Activated T-helper 17 cell treated with anti-CD3 and anti-CD28 coated beads, Interleukin-2, amount 50 U/mL, for 72 hours (primary cell): ENCODE data around the gene MSRB1. TPM values are rescaled to one million over a fixed set of nuclear protein-coding genes. Genes with fewer than 3 reads are reported as not detected.
"Not testable (repeated sequence)": the region's sequence is repeated elsewhere in the genome, so short reads cannot be mapped to it uniquely, and the experiment has no call there.

Experiments
- ATAC-seq: fragments of 150-1000 bp; cut with Tn5 transposase; replicated peaks from 2 replicates; pipeline ENCODE4 v1.10.0; 2021; ENCODE audit warnings: mild to moderate bottlenecking, moderate library complexity
- H3K27ac Mint-ChIP-seq: one replicate; pipeline ENCODE4 v1.8.0; 2022; ENCODE audit warnings: mixed read lengths
- H3K27me3 Mint-ChIP-seq: one replicate; pipeline ENCODE4 v1.8.0; 2022; ENCODE audit warnings: mixed read lengths
- H3K36me3 Mint-ChIP-seq: one replicate; pipeline ENCODE4 v1.8.0; 2022; ENCODE audit warnings: low read depth, mild to moderate bottlenecking, mixed read lengths
- H3K4me1 Mint-ChIP-seq: one replicate; pipeline ENCODE4 v1.8.0; 2022; ENCODE audit warnings: mixed read lengths
- H3K4me3 Mint-ChIP-seq: one replicate; pipeline ENCODE4 v1.8.0; 2022; ENCODE audit warnings: mild to moderate bottlenecking, mixed read lengths
- H3K9me3 Mint-ChIP-seq: one replicate; pipeline ENCODE4 v1.8.0; 2022; ENCODE audit warnings: mixed read lengths
- total RNA-seq, 2 donors: library from RNA; stranded (reverse); gene quantifications; one replicate each; pipeline ENCODE4 v1.2.3, GENCODE V29; 2022

The MSRB1 gene
- total RNA-seq, 2 donors from 2014 or later, result 31.5 to 34.3 TPM

DNA sequence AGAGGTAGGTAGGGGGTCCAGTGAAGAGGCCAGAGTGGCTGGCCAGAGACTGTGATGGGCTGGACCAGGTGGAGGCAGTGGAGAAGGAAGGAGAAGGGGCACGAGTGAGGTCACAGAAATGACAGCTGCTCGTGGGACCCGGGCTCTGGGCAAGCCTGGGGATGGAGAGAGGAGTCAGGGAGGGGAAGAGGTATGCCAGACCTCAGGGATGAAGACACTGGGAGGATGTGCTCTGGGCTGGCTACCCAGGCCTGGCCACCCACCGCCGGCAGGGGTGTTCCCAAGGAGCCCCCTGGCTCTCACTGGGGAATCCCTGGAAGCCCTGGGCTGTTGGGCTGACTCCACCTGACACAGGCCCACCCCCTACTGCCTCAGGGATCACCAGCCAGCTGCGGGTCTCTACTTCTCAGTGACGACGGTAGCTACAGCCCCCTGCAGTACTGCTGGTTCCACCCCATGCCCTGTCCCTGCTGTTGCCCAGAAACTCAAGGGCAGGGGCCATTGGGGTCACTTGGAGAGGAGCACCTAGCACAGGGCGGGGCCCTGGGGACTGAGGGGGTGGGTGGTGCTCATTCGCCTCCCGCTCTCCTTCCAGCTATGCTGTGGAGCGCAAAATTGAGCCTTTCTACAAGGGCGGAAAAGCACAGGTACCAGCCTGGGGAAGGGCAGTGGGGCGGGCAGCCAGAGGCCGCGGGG lies 30.6 kb upstream of the MSRB1 start:
- Mint-ChIP-seq H3K27ac (no peak overlapping the region), H3K9me3 (no peaks in the 10 kb centered on the region), H3K4me1 (peaks cover 17% of the 10 kb centered on the region), H3K36me3 (peaks cover 57% of the 10 kb centered on the region), H3K27me3 (no peaks in the 10 kb centered on the region), H3K4me3 (peak overlapping the region; percentile 100)
- no peak for ATAC-seq

GRCh38 chr16:1972490-1972877 lies 29.5 kb upstream of the MSRB1 start:
- no peak for ATAC-seq
- Mint-ChIP-seq H3K4me3 (peak overlapping the region; percentile 100), H3K4me1 (peaks cover 17% of the 10 kb centered on the region), H3K9me3 (no peaks in the 10 kb centered on the region), H3K27ac (peak overlapping the region; percentile 83), H3K36me3 (peaks cover 49% of the 10 kb centered on the region), H3K27me3 (no peaks in the 10 kb centered on the region)

- no peaks in the 10 kb centered on the region for H3K27me3 Mint-ChIP-seq
- peaks cover 17% of the 10 kb centered on the region for H3K4me1 Mint-ChIP-seq
- H3K4me3 Mint-ChIP-seq, result peak within 1 kb of the TSS; percentile 100
- peak within 1 kb of the TSS; percentile 100 for H3K27ac Mint-ChIP-seq
- H3K36me3 Mint-ChIP-seq, result peaks cover 48% of the 10 kb centered on the region
- no peaks in the 10 kb centered on the region for H3K9me3 Mint-ChIP-seq
- peak; percentile 98 for ATAC-seq
Measured at GRCh38 chr16:1971796-1972489, 28.9 kb upstream of the MSRB1 start, which contains the start of gene TBL3. TSS of gene TBL3 (plus strand) at chr16:1972053. CDS start at chr16:1972165, 112 bp downstream.

DNA sequence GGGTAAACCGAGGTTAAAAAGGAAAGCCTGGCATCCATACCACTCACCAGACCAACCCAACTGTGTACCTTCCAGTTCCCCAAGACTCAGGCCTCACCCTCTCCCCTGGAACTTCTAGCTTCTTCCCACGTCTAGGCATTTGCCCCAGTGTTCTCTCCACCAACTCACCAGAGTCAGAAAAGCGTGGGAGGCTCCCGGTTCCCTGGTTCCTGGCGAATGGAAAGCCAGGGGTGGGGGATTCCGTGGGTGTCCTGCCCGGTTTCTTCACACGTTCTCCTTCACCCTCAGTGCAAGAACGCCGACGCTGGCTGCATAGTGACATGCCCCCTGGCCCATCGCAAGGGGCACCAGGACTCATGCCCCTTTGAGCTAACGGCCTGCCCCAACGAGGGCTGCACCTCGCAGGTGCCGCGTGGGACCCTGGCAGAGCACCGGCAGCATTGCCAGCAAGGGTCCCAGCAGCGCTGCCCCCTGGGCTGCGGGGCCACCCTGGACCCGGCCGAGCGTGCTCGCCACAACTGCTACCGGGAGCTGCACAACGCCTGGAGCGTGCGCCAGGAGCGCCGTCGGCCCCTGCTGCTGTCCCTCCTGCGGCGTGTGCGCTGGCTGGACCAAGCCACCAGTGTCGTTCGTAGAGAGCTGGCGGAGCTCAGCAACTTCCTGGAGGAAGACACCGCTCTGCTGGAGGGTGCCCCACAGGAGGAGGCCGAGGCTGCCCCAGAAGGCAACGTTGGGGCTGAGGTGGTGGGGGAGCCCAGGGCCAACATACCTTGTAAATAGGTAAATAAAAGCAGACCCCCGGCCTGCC lies 25.4 kb upstream of the MSRB1 start:
- H3K27me3 Mint-ChIP-seq, result no peaks in the 10 kb centered on the region
- H3K9me3 Mint-ChIP-seq, result no peaks in the 10 kb centered on the region
- no peak for ATAC-seq
- H3K4me3 Mint-ChIP-seq, result no peak overlapping the region
- H3K4me1 Mint-ChIP-seq, result peaks cover 21% of the 10 kb centered on the region
- no peak overlapping the region for H3K27ac Mint-ChIP-seq
- peaks cover 50% of the 10 kb centered on the region for H3K36me3 Mint-ChIP-seq

- ATAC-seq, result no peak
- H3K27ac Mint-ChIP-seq, result peak within 1 kb of the TSS; percentile 84
- H3K4me1 Mint-ChIP-seq, result peaks cover 11% of the 10 kb centered on the region
- H3K9me3 Mint-ChIP-seq, result no peaks in the 10 kb centered on the region
- H3K27me3 Mint-ChIP-seq, result no peaks in the 10 kb centered on the region
- H3K4me3 Mint-ChIP-seq, result peak within 1 kb of the TSS; percentile 89
- peaks cover 55% of the 10 kb centered on the region for H3K36me3 Mint-ChIP-seq
Measured at GRCh38 chr16:1966460-1966859, 23.5 kb upstream of the MSRB1 start, which contains the start of gene RNF151. TSS of gene RNF151 (plus strand) at chr16:1966856. CDS start at chr16:1966882, 26 bp downstream.

DNA sequence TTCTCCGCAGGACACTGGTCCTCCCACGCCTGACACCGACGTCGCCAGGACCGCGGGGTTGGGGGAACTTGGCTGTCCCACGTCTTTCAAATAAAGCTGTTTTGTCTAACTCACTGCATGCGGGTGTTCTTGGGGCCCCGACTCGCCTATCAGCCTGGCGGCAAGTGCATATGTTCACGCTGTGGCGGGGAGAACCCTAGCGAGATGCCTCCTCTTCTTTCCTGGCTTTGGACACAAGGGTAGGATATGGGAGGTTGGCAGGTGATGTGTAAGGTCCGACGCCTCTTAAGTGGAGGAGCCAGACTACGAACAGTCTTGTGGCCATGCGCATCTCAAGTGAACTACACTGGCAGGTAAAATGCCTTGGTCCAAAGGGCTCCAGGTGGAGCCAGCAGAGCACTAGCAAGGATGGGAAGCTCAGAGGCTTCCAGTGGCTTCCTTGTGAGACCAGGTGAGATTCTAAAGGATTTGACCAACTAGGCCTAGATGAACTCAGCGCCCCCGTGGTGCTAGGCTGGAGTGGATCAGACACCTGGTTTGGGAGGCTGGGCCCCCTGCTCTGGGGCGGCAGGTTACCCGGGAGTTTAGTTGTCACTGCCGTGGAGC lies 22.5 kb upstream of the MSRB1 start:
- Mint-ChIP-seq H3K4me3 (peak overlapping the region; percentile 89), H3K4me1 (peaks cover 12% of the 10 kb centered on the region), H3K36me3 (peaks cover 62% of the 10 kb centered on the region), H3K27ac (peak overlapping the region; percentile 84), H3K9me3 (no peaks in the 10 kb centered on the region), H3K27me3 (no peaks in the 10 kb centered on the region)
- no peak for ATAC-seq

DNA sequence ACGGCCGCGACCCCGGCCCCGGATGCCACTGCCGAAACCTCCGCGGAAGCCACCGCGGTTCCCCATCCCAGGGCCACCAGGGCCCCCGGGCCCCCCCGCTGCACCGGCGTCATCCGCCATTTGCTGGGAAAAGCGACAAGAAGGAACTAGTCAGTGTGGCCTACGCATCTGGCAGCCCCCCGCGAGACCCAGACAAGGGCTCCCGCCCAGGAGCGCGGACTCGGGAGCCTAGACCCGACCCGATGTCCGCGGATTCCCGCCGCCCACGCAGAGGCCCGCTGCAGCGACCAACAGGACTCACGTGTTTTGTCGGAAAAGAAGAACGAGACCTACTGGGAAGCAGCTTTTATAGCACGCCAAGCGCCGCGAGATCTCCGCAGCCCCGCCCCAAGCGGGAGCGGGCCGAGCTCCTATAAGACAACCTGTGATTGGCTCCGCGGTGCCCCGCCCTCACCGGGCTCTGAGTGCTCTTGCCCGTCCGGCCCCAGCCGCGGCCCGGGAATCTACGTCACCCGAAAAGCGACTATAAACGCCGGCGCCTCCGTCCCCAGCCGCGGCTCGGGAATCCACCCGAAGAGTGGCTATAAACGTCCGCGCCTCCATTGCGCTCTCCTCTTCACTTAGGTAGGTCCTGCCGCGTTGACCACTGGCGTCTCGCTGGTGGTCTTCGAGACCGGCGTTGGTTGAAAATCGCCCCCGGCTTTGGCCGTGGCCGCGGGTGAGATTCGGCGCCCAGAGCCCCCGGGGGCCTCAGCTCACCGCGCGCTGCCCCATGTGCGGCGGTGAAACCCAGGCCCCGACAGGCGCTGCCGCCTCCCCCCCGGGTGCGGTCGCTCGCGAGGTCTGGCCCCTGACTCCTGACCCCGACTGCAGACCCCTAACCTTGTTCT lies 21.8 kb upstream of the MSRB1 start, which contains the start of gene RPS2:
Gene RPS2 (minus strand): TSS at position 321 of the 890 bp plus-strand sequence. CDS start 201 bp downstream, at position 120.
- H3K4me3 Mint-ChIP-seq, result peak within 1 kb of the TSS; percentile 89
- H3K27ac Mint-ChIP-seq, result peak within 1 kb of the TSS; percentile 84
- H3K4me1 Mint-ChIP-seq, result peaks cover 14% of the 10 kb centered on the region
- H3K36me3 Mint-ChIP-seq, result peaks cover 70% of the 10 kb centered on the region
- no peaks in the 10 kb centered on the region for H3K27me3 Mint-ChIP-seq
- no peaks in the 10 kb centered on the region for H3K9me3 Mint-ChIP-seq
- peak; percentile 96 for ATAC-seq

- Mint-ChIP-seq H3K27ac (peak overlapping the region; percentile 84), H3K4me3 (peak overlapping the region; percentile 89), H3K27me3 (no peaks in the 10 kb centered on the region), H3K4me1 (peaks cover 14% of the 10 kb centered on the region), H3K36me3 (peaks cover 71% of the 10 kb centered on the region), H3K9me3 (no peaks in the 10 kb centered on the region)
- ATAC-seq, result peak; percentile 23
Measured at GRCh38 chr16:1963806-1964505, 21.0 kb upstream of the MSRB1 start.

- Mint-ChIP-seq H3K4me3 (peak overlapping the region; percentile 89), H3K4me1 (peaks cover 14% of the 10 kb centered on the region)
Measured at GRCh38 chr16:1962161-1963153, 19.5 kb upstream of the MSRB1 start.

DNA sequence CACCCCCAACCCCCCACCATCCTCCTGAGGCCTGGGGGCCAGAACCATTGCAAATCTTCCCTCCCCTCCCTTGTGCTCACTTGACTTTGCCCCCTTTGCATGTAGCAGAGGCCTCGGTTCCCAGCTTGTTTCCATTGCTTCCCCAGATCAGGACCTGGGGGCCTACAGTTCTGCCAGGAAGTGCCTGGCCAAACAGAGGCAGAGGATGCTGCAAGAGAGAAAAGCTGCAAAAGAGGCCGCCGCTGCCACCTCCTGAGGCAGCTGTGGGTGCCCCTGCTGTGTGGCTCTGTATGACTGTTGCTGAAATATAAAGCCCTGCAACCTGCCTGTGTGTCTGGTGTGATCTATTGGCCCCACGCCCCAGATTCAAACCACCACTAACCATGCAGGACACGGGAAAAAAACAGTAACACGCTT lies 18.7 kb upstream of the MSRB1 start:
- H3K27ac Mint-ChIP-seq, result no peak overlapping the region
- H3K27me3 Mint-ChIP-seq, result no peaks in the 10 kb centered on the region
- H3K4me1 Mint-ChIP-seq, result peaks cover 14% of the 10 kb centered on the region
- ATAC-seq, result no peak
- no peaks in the 10 kb centered on the region for H3K9me3 Mint-ChIP-seq
- peaks cover 64% of the 10 kb centered on the region for H3K36me3 Mint-ChIP-seq
- H3K4me3 Mint-ChIP-seq, result peak overlapping the region; percentile 89

More at GRCh38 chr16:1962161-1963153, 19.5 kb upstream of the MSRB1 start:
- peak overlapping the region; percentile 84 for H3K27ac Mint-ChIP-seq
- ATAC-seq, H3K27me3 Mint-ChIP-seq, H3K9me3 Mint-ChIP-seq: not testable (repeated sequence)
- H3K36me3 Mint-ChIP-seq, result peaks cover 68% of the 10 kb centered on the region

GRCh38 chr16:1960665-1961630 lies 17.9 kb upstream of the MSRB1 start:
- no peak for ATAC-seq
- Mint-ChIP-seq H3K4me1 (peaks cover 14% of the 10 kb centered on the region), H3K4me3 (peak overlapping the region; percentile 89), H3K36me3 (peaks cover 63% of the 10 kb centered on the region), H3K9me3 (no peaks in the 10 kb centered on the region), H3K27ac (peak overlapping the region; percentile 88), H3K27me3 (no peaks in the 10 kb centered on the region)
